SKM-1 (cell line): ENCODE data around the gene KRT8.
"Not testable (repeated sequence)": the region's sequence is repeated elsewhere in the genome, so short reads cannot be mapped to it uniquely, and the experiment has no call there.

Source experiments
- DNase-seq: peaks from one replicate; lab custom pipeline; 2025; ENCODE audit not compliant: unreplicated experiment; lab: John Stamatoyannopoulos, UW

KRT8 gene

GRCh38 chr12:52901715-52902541, 2.9 kb downstream of the KRT8 start:
- no peak for DNase-seq

DNA sequence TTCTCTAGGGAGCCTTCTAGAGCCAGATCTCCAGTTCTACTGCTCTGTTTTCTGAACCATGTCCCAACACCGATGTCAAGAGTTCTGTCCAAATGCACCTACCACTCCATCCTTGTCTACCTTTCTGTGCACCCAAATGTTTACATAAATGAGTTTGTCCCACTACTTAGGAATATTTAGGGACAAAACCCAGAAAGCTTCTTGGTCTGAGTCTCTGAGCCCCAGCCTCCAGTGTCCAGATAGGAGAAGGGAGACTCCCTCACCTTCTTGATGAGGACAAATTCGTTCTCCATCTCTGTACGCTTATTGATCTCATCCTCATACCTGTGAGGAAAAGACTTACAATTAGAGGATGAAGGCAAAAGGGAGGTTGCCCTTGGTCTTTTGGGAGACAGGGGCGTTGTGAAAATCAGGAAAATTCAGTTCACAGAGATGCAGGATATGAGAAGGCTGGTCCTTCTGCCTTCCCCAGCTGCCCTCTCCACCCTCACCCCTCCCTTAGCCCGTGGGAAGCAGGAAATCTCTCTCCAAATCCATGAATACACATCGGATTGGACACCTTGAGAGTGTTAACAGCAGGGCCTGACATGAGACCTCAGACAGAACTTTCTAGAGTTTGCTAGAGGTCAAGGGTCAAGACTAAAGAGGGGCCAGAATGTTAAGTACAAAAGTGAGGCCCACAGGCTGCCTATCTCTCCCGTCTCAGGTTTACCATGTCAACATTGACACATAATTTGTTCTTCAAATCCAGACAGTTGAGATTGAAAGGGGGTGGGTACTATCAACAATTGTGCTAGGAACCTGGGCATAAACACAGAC, 3.8 kb downstream of the KRT8 start:
- no peak for DNase-seq

GRCh38 chr12:52900166-52900895, 4.5 kb downstream of the KRT8 start:
- DNase-seq: no peak

- DNase-seq: no peak
These were observed 5.4 kb downstream of the KRT8 start for GRCh38 chr12:52899338-52900035.

GRCh38 chr12:52896190-52897100, 8.4 kb downstream of the KRT8 start:
- no peak for DNase-seq

GRCh38 chr12:52895726-52896189, 9.1 kb downstream of the KRT8 start:
- DNase-seq: no peak

GRCh38 chr12:52892974-52893373, 11.9 kb downstream of the KRT8 start:
- DNase-seq: no peak

- no peak for DNase-seq
These were observed 12.5 kb downstream of the KRT8 start for GRCh38 chr12:52892207-52892852.

DNA sequence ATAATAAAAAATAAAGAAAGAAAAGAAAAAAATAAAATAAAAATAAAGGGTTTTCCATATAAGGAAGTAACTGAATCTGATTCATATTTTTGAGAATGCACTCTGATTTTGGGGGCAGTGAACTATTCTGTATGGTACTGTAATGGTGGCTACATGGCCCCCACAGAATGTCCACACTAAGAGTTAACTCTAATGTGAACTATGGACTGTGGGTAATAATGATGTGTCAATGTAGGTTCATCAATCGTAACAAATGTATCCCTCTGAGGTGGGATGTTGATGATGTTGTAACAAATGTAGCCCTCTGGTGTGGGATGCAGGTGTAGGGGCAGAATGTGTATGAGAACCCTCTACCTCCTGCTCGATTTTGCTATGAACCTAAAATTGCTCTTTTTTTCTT, 13.8 kb downstream of the KRT8 start:
- DNase-seq: no peak

- no peak for DNase-seq
These were observed 14.5 kb downstream of the KRT8 start for GRCh38 chr12:52890417-52890816.

DNA sequence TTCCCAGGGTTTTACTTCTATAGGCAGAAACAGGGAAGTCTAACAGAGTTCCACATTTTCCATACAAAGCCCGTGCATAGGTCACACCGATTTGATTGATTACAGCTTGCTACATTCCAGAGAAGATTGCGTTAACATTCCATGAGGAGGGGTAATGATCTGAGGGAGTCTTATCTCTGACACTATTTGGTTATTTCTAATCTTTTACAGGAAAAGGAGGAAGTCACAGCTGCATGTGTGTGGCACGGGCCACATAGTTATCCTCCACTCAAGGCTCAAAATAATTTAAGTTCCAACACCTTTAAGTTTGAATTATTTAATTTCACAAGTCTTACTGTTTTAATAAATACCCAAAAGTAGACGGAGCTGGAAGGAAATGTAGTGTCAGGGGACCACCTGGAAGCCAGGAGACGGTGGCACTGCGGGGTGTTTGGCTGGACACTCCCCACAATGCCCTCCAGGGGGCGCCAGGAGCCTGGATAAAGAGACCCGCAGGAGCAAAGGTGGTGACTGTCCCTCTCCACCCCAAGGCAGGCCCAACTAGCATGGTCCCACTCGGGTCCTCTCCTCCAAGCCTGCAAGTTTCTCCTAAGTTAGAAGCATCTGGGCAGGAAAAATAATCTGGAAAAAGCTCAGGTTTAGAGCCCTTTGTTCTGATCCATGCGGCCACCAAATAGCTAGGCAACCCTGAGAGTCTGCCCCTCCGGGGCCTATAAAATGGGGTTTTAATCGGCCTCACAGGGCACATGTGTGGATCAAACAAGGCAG, 20.2 kb downstream of the KRT8 start:
- peak; percentile 3 for DNase-seq

DNA sequence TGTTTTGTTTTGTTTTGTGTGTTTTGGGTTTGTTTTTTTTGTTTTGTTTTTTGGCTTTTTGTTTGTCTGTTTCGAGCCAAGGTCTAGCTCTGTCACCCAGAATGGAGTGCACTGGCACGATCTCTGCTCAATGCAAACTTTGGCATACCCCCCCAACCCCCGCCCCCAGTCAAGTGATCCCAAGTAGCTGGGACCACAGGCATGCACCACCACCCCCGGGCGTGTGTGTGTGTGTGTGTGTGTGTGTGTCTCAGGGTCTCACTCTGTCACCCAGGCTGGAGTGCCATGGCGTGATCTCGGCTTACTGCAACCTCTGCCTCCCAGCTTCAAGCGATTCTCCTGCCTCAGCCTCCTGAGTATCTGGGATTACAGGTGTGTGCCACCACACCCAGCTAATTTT, 24.4 kb downstream of the KRT8 start:
- DNase-seq: not testable (repeated sequence)

- peak; percentile 36 for DNase-seq
These were observed 25.2 kb downstream of the KRT8 start for GRCh38 chr12:52879394-52880351.

GRCh38 chr12:52878507-52879393, 26.1 kb downstream of the KRT8 start:
- no peak for DNase-seq

GRCh38 chr12:52877242-52877641, 27.6 kb downstream of the KRT8 start:
- DNase-seq: no peak

DNA sequence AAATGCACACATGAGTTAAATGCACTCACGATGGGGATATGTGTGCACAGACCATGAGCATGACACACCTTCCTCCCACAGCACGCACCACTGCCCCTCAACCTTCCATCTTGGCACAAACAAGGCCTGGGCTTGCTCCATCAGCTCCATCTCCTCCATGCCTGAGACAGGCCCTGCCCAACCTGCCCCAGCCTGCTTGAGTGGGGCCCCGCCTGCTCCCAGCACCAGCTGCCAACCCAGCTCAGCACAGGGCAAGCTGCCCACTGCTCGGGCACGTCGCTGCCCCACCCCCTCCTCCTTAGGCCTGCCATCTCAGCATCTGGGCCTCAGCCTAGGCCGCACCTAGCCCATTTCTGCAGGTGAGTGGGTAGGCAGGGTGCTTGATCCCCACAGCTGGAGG, 28.5 kb downstream of the KRT8 start:
- no peak for DNase-seq
